Tibial nerve (tissue), 4 donors: Measurements from ENCODE around the gene SLC25A52.

Experiments used
- CTCF ChIP-seq, 5 experiments: fragments of 200-600 bp in 3 of 5; fragments of 450-650 bp in 2 of 5; sonication (generic) in 3 of 5; IDR thresholded peaks; one replicate each; pipeline ENCODE4 v1.5.1; 2016 to 2019; ENCODE audit warnings: antibody characterized with exemption in 5 of 5, mild to moderate bottlenecking in 3 of 5, moderate library complexity in 2 of 5
- EP300 ChIP-seq, 2 donors: sonication (generic); formaldehyde crosslinking; IDR thresholded peaks; one replicate each; pipeline ENCODE4 v1.6.1; 2017; ENCODE audit warnings: antibody characterized with exemption in 2 of 2, mild to moderate bottlenecking in 1 of 2
- POLR2A ChIP-seq, 2 donors: fragments of 450-650 bp; IDR thresholded peaks; one replicate each; pipeline ENCODE4 v1.6.1; 2017; ENCODE audit warnings: antibody characterized with exemption in 2 of 2, mild to moderate bottlenecking in 2 of 2, moderate library complexity in 2 of 2

DNA sequence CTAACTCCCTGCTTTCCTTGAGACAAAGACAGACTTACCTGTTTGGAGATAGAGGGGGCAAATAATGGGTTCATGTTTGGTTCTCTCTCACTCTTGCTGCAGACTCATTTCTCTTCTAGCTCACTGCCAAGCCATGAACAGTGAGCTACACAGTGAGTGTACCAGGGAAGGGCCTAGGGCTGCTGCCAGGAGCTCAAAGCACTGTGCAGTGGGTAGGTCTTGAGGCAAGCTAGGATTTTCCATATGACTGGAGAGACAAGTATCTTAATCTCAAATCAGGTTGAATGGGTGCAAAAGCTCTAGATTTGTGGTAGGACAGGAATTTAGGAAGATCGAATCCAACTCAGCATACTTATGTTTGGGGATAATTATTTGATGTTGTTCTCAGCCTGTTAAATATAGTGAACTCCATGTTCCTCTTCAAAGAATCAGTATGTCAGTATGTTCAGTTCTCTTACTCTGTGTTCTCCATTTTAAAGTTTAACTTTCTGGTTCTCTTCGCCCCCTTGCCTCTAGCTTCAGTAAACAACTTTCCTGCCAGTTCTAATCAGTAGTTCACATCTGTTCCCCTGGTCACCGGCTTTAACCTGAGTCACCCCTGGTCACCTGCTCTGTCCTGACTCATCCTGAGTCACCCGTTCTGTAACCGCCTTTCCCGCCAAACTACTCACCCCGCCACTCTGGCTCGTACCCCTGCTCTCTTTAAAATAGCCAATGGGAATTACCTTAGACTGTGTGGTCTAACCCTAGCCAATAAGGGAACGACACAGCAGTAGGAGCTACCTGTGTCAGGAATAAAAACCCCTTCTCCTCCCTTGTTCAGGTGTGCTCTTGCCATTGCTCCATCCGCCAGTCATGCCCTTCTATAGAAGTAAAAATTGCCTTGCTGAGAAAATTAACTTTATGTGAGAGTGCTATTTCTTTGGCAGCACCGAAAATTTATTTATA is 21.9 kb downstream of the SLC25A52 start:
- TF ChIP-seq CTCF (IDR thresholded peaks at IDR 0.05) (no peak), POLR2A (IDR thresholded peaks at IDR 0.05) (no peak), EP300 (IDR thresholded peaks at IDR 0.05) (no peak)
